ENCODE data around the gene PTHLH. TPM values are rescaled to one million over a fixed set of nuclear protein-coding genes. Genes with fewer than 3 reads are reported as not detected.

PTHLH gene
- total RNA-seq, 1 experiment from 2014 or later = 0.35 TPM

DNA sequence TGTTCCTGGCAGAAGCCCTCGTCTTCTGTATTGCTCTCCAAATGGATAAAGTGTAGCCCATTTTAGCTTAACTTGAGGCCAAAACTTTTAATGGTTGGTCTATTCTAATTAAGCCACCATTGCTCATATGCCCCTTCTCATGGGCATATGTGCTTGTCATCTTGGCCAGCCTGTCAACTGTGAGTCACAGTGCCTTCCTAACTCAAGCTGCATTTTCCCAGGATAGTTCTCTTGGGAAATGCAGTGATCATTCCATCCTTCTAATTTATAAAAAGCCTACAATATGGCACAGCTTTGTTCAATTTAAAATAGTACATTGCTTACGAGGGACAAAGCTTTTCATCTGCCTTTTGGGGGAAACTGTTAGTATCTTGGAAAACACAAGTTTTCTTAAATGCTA, 6.6 kb downstream of the PTHLH start:
- Histone ChIP-seq H3K4ac (ENCODE audit: low read depth, low read length) (no peak overlapping the region), H3K56ac (ENCODE audit: insufficient read length, low read depth, low read length) (no peak overlapping the region), H2BK120ac (ENCODE audit: low read depth, low read length, poor library complexity, severe bottlenecking) (no peak overlapping the region), H3K27ac (ENCODE audit: insufficient read length, low read depth, low read length) (no peak overlapping the region), H4K5ac (ENCODE audit: insufficient read length, low read depth, low read length) (no peak overlapping the region), H4K8ac (replicated peaks; ENCODE audit: insufficient read length, low read depth, low read length) (no peak overlapping the region), H3K79me1 (ENCODE audit: insufficient read depth, low read depth, low read length, poor library complexity, severe bottlenecking) (no peaks in the 10 kb centered on the region), H3K23me2 (ENCODE audit: insufficient read length, low read depth, low read length, poor library complexity, severe bottlenecking) (peaks cover 22% of the 10 kb centered on the region), H4K20me1 (ENCODE audit: control insufficient read depth, insufficient read depth, insufficient read length) (no peaks in the 10 kb centered on the region), H2AFZ (ENCODE audit: low read length) (no peak overlapping the region), H2BK5ac (ENCODE audit: insufficient read length, low read length) (no peak overlapping the region), H2BK20ac (ENCODE audit: low read depth, low read length, poor library complexity, severe bottlenecking) (no peak overlapping the region), H3K23ac (ENCODE audit: insufficient read length, low read depth, low read length) (no peak overlapping the region), H3K14ac (ENCODE audit: insufficient read depth, low read length) (no peak overlapping the region), H3K9me3 (ENCODE audit: control insufficient read depth, low read depth, low read length) (no peaks in the 10 kb centered on the region), H3T11ph (ENCODE audit: low read length) (no peak overlapping the region), H3K79me2 (ENCODE audit: insufficient read depth, low read length) (no peaks in the 10 kb centered on the region), H2BK15ac (ENCODE audit: low read depth, low read length) (no peak overlapping the region), H4K91ac (ENCODE audit: insufficient read length, low read depth, low read length) (no peak overlapping the region), H2BK12ac (ENCODE audit: insufficient read length, low read depth, low read length) (no peak overlapping the region), H3K9ac (ENCODE audit: extremely low read depth, insufficient read length, low read length) (no peak overlapping the region), H2AK5ac (ENCODE audit: insufficient read length, low read length) (no peak overlapping the region), H3K4me1 (ENCODE audit: insufficient read depth, low read length) (no peaks in the 10 kb centered on the region), H3K18ac (ENCODE audit: insufficient read length, low read depth, low read length) (no peak overlapping the region), H3K4me2 (ENCODE audit: insufficient read depth, insufficient read length, low read length) (no peak overlapping the region), H3K27me3 (ENCODE audit: insufficient read depth, low read length) (peaks cover 28% of the 10 kb centered on the region; the same call in 1 of the 2 replicates)
- WGBS (ENCODE audit: extremely low coverage, insufficient read length, low lambda C conversion rate) = no CpG with 5 or more reads among the region's 2 CpGs
- no peaks in the 10 kb centered on the region for H3K36me3 Mint-ChIP-seq (ENCODE audit: insufficient read depth in 1 of 3, low read depth in 3 of 3)
- DNase-seq = no peak
- peaks cover 0 to 3% of the 10 kb centered on the region in 2 experiments; a peak in 2 of 5 replicates for H3K9me3 Mint-ChIP-seq
- no peak for TF ChIP-seq CTCF (conservative IDR thresholded peaks at IDR 0.05)
- H3K4me1 Mint-ChIP-seq = peaks cover 17 to 21% of the 10 kb centered on the region in 2 experiments
- H3K27ac Mint-ChIP-seq = no peak overlapping the region
- no peak overlapping the region for H3K4me3 Mint-ChIP-seq
- peaks cover 73% of the 10 kb centered on the region for H3K27me3 Mint-ChIP-seq (ENCODE audit: low read depth)

Data from H9 (cell line).